ENCODE data around the gene DDX1. TPM values are rescaled to one million over a fixed set of nuclear protein-coding genes. Genes with fewer than 3 reads are reported as not detected.

DDX1 gene
- total and polyA plus RNA-seq, 10 of the 15 experiments (the other 5 are each of a cell fraction or from before 2014, with no cell fraction given), result 53.2 to 134 (median 85.6) TPM

- Histone ChIP-seq H3K9me3 (replicated peaks; ENCODE audit: control insufficient read depth, insufficient read depth, low read length) (no peaks in the 10 kb centered on the region), H4K20me1 (ENCODE audit: control insufficient read depth, insufficient read depth) (no peaks in the 10 kb centered on the region), H3K4me3 (no peak overlapping the region), H2AFZ (ENCODE audit: control insufficient read depth, low read depth, low read length) (no peak overlapping the region), H3K4me1 (ENCODE audit: control insufficient read depth, insufficient read depth, low read length) (no peaks in the 10 kb centered on the region), H3K27me3 (replicated peaks in 1 of 2; ENCODE audit: control insufficient read depth in 2 of 2, insufficient read depth in 2 of 2, low read length in 1 of 2) (no peaks in the 10 kb centered on the region), H3K9ac (ENCODE audit: control insufficient read depth, insufficient read depth, low read length) (no peak overlapping the region), H3K79me2 (ENCODE audit: control insufficient read depth, insufficient read depth, low read length) (no peaks in the 10 kb centered on the region), H3K4me2 (ENCODE audit: control insufficient read depth, insufficient read depth) (no peak overlapping the region), H3K36me3 (ENCODE audit: control insufficient read depth in 2 of 2, insufficient read depth in 2 of 2, low read length in 1 of 2) (peaks cover 16 to 25% of the 10 kb centered on the region in 2 experiments), H3K27ac (ENCODE audit: control insufficient read depth, insufficient read depth) (no peak overlapping the region)
- ChIA-PET POLR2A (no interaction called here), RAD21 (ENCODE audit: unreplicated experiment) (no interaction called here), CTCF (no interaction called here), SMC1A (ENCODE audit: uncharacterized antibody, unreplicated experiment) (no interaction called here)
- intact Hi-C loops (cut with micrococcal nuclease; ENCODE audit: unreplicated experiment), result no loop called here
- WGBS (ENCODE audit: insufficient coverage, insufficient replicate concordance, low lambda C conversion rate, missing lambda C conversion rate), result 100% methylated on average over 1 of the region's 1 CpG
- no peak for DNase-seq (ENCODE audit: low read depth, low spot score)
- in situ Hi-C loops (cut with MboI), result no loop called here
- no peak for FAIRE-seq
- ATAC-seq, result no peak
- BruUV-seq (replicated peaks), result no TSS peak
- TF ChIP-seq IRF3 (IDR thresholded peaks at IDR 0.05), result no peak
- no peak for TF ChIP-seq PAX8 (IDR thresholded peaks at IDR 0.05)
- TF ChIP-seq JUNB (IDR thresholded peaks at IDR 0.05), result no peak
- TF ChIP-seq ASH2L (IDR thresholded peaks at IDR 0.05; ENCODE audit: borderline replicate concordance, low read depth), result no peak
- TF ChIP-seq ZBTB4 (CRISPR knock-in tag; IDR thresholded peaks at IDR 0.05), result no peak
- TF ChIP-seq RELB (IDR thresholded peaks at IDR 0.05; ENCODE audit: low read depth), result no peak
- no peak for TF ChIP-seq GABPA (IDR thresholded peaks at IDR 0.05; ENCODE audit: low read depth)
- TF ChIP-seq, protein P1, sequence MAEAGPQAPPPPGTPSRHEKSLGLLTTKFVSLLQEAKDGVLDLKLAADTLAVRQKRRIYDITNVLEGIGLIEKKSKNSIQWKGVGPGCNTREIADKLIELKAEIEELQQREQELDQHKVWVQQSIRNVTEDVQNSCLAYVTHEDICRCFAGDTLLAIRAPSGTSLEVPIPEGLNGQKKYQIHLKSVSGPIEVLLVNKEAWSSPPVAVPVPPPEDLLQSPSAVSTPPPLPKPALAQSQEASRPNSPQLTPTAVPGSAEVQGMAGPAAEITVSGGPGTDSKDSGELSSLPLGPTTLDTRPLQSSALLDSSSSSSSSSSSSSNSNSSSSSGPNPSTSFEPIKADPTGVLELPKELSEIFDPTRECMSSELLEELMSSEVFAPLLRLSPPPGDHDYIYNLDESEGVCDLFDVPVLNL (IDR thresholded peaks at IDR 0.05; ENCODE audit: low read depth, low read length), result no peak
- no peak for TF ChIP-seq KLF5 (IDR thresholded peaks at IDR 0.05; ENCODE audit: partially characterized antibody)
- TF ChIP-seq KAT2A (conservative IDR thresholded peaks at IDR 0.05; ENCODE audit: control insufficient read depth, low read depth, low read length), result no peak
- TF ChIP-seq FOXM1 (IDR thresholded peaks at IDR 0.05; ENCODE audit: low read depth, low read length), result no peak
- TF ChIP-seq, protein P2, sequence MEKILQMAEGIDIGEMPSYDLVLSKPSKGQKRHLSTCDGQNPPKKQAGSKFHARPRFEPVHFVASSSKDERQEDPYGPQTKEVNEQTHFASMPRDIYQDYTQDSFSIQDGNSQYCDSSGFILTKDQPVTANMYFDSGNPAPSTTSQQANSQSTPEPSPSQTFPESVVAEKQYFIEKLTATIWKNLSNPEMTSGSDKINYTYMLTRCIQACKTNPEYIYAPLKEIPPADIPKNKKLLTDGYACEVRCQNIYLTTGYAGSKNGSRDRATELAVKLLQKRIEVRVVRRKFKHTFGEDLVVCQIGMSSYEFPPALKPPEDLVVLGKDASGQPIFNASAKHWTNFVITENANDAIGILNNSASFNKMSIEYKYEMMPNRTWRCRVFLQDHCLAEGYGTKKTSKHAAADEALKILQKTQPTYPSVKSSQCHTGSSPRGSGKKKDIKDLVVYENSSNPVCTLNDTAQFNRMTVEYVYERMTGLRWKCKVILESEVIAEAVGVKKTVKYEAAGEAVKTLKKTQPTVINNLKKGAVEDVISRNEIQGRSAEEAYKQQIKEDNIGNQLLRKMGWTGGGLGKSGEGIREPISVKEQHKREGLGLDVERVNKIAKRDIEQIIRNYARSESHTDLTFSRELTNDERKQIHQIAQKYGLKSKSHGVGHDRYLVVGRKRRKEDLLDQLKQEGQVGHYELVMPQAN (conservative IDR thresholded peaks at IDR 0.05), result no peak
- TF ChIP-seq IKZF2 (IDR thresholded peaks at IDR 0.05), result no peak
- TF ChIP-seq HCFC1 (IDR thresholded peaks at IDR 0.05; ENCODE audit: low read length), result no peak
- TF ChIP-seq MLLT1 (IDR thresholded peaks at IDR 0.05), result no peak
These were observed 14.1 kb downstream of the DDX1 start for GRCh38 chr2:15605721-15606120.
